GM18861 (cell line): ENCODE data around the gene SETD1B.
"Not testable (repeated sequence)": the region's sequence is repeated elsewhere in the genome, so short reads cannot be mapped to it uniquely, and the experiment has no call there.

Source experiments
- ATAC-seq: cut with Tn5 transposase; IDR thresholded peaks from one replicate; pipeline ENCODE4 v1.9.1; 2021; ENCODE audit not compliant: unreplicated experiment

SETD1B gene

GRCh38 chr12:121852392-121852791 lies 48.6 kb downstream of the SETD1B start:
- not testable (repeated sequence) for ATAC-seq

GRCh38 chr12:121857322-121858246 lies 53.8 kb downstream of the SETD1B start:
- ATAC-seq: no peak

- ATAC-seq: no peak
These were observed 54.5 kb downstream of the SETD1B start for GRCh38 chr12:121858318-121858661.

- ATAC-seq: no peak
These were observed 55.1 kb downstream of the SETD1B start, which contains the start of gene HPD for GRCh38 chr12:121858662-121859572. Gene HPD, minus strand, starts transcription at chr12:121858859. Its CDS starts 36 bp downstream, at chr12:121858823.

- ATAC-seq: no peak
These were observed 56.4 kb downstream of the SETD1B start for GRCh38 chr12:121860257-121860656.

GRCh38 chr12:121860699-121861098 lies 56.9 kb downstream of the SETD1B start:
- ATAC-seq: not testable (repeated sequence)

GRCh38 chr12:121861636-121862254 lies 57.9 kb downstream of the SETD1B start:
- no peak for ATAC-seq

GRCh38 chr12:121866331-121866730 lies 62.5 kb downstream of the SETD1B start:
- ATAC-seq: no peak

GRCh38 chr12:121869229-121869628 lies 65.4 kb downstream of the SETD1B start:
- ATAC-seq: not testable (repeated sequence)

GRCh38 chr12:121871467-121871866 lies 67.7 kb downstream of the SETD1B start:
- no peak for ATAC-seq

- no peak for ATAC-seq
These were observed 68.9 kb downstream of the SETD1B start for GRCh38 chr12:121872546-121873215.

- no peak for ATAC-seq
These were observed 69.4 kb downstream of the SETD1B start for GRCh38 chr12:121873216-121873569.

- no peak for ATAC-seq
These were observed 70.3 kb downstream of the SETD1B start for GRCh38 chr12:121874071-121874470.

GRCh38 chr12:121875582-121875981 lies 71.8 kb downstream of the SETD1B start:
- no peak for ATAC-seq

- not testable (repeated sequence) for ATAC-seq
These were observed 72.3 kb downstream of the SETD1B start for GRCh38 chr12:121876080-121876447.
